ENCODE measurements around the gene GDAP1L1. TPM values are rescaled to one million over a fixed set of nuclear protein-coding genes. Genes with fewer than 3 reads are reported as not detected.

GDAP1L1 gene
- total RNA-seq, result under 1 TPM in 1 of 2 experiments, not detected in 1; 0.18 TPM

- POLR2A ChIA-PET, result no interaction called here
- Mint-ChIP-seq H3K4me1 (ENCODE audit: low read depth) (peaks cover 6% of the 10 kb centered on the region), H3K36me3 (ENCODE audit: low read depth) (no peaks in the 10 kb centered on the region), H3K27me3 (peaks cover 14% of the 10 kb centered on the region), H3K27ac (no peak within 1 kb of the TSS), H3K4me3 (no peak within 1 kb of the TSS), H3K9me3 (no peaks in the 10 kb centered on the region)
- CTCF ChIA-PET, result interaction anchor here (0.7 to 1.7 kb wide), 2 partner anchors 29 to 116 kb away, joined by 3 to 6 read pairs; no protein-coding TSS in a partner anchor
- no peak for TF ChIP-seq CTCF (IDR thresholded peaks at IDR 0.05)
- intact Hi-C loops (cut with micrococcal nuclease), result no loop called here
- ATAC-seq (no peak), DNase-seq (no peak)
Observed at GRCh38 chr20:44247131-44247571, at the start of gene GDAP1L1. Gene GDAP1L1 (plus strand): TSS chr20:44247308. CDS start chr20:44247335, 27 bp downstream.

- TF ChIP-seq CTCF (IDR thresholded peaks at IDR 0.05), result no peak
- Mint-ChIP-seq H3K4me3 (peak overlapping the region; percentile 16), H3K9me3 (no peaks in the 10 kb centered on the region), H3K27ac (peak overlapping the region; percentile 89), H3K27me3 (no peaks in the 10 kb centered on the region), H3K36me3 (ENCODE audit: low read depth) (peaks cover 43% of the 10 kb centered on the region), H3K4me1 (ENCODE audit: low read depth) (peaks cover 28% of the 10 kb centered on the region)
- intact Hi-C loops (cut with micrococcal nuclease), result no loop called here
- ChIA-PET CTCF (interaction anchor here (0.7 to 4.6 kb wide), 3 partner anchors 9 to 82 kb away, joined by 3 to 42 read pairs (median 6); no protein-coding TSS in a partner anchor), POLR2A (no interaction called here)
- peak; percentile 71 for DNase-seq
- peak; percentile 98 for ATAC-seq
Observed at GRCh38 chr20:44198872-44199271, 48.2 kb upstream of the GDAP1L1 start.

GRCh38 chr20:44199877-44200276, 47.2 kb upstream of the GDAP1L1 start:
- no peak for TF ChIP-seq CTCF (IDR thresholded peaks at IDR 0.05)
- H3K4me3 Mint-ChIP-seq, result no peak overlapping the region
- ATAC-seq, result no peak
- H3K4me1 Mint-ChIP-seq (ENCODE audit: low read depth), result peaks cover 34% of the 10 kb centered on the region
- DNase-seq, result no peak
- H3K36me3 Mint-ChIP-seq (ENCODE audit: low read depth), result peaks cover 47% of the 10 kb centered on the region
- peak overlapping the region; percentile 89 for H3K27ac Mint-ChIP-seq
- ChIA-PET POLR2A (no interaction called here), CTCF (interaction anchor here (0.9 to 2.1 kb wide), 2 partner anchors 10 to 18 kb away, joined by 3 to 6 read pairs; no protein-coding TSS in a partner anchor)
- no peaks in the 10 kb centered on the region for H3K9me3 Mint-ChIP-seq
- no peaks in the 10 kb centered on the region for H3K27me3 Mint-ChIP-seq
- intact Hi-C loops (cut with micrococcal nuclease), result no loop called here

GRCh38 chr20:44200371-44200770, 46.7 kb upstream of the GDAP1L1 start:
- ATAC-seq (no peak), DNase-seq (no peak)
- H3K36me3 Mint-ChIP-seq (ENCODE audit: low read depth), result peaks cover 49% of the 10 kb centered on the region
- no peaks in the 10 kb centered on the region for H3K27me3 Mint-ChIP-seq
- peaks cover 37% of the 10 kb centered on the region for H3K4me1 Mint-ChIP-seq (ENCODE audit: low read depth)
- CTCF ChIA-PET, result no interaction called here
- intact Hi-C loops (cut with micrococcal nuclease), result no loop called here
- POLR2A ChIA-PET, result no interaction called here
- TF ChIP-seq CTCF (IDR thresholded peaks at IDR 0.05), result no peak
- no peak overlapping the region for H3K4me3 Mint-ChIP-seq
- H3K9me3 Mint-ChIP-seq, result no peaks in the 10 kb centered on the region
- peak overlapping the region; percentile 89 for H3K27ac Mint-ChIP-seq

- Mint-ChIP-seq H3K27ac (peak overlapping the region; percentile 28), H3K4me3 (no peak overlapping the region), H3K36me3 (ENCODE audit: low read depth) (peaks cover 50% of the 10 kb centered on the region), H3K9me3 (no peaks in the 10 kb centered on the region), H3K4me1 (ENCODE audit: low read depth) (peaks cover 35% of the 10 kb centered on the region), H3K27me3 (no peaks in the 10 kb centered on the region)
- POLR2A ChIA-PET, result no interaction called here
- CTCF ChIA-PET, result no interaction called here
- TF ChIP-seq CTCF (IDR thresholded peaks at IDR 0.05), result no peak
- ATAC-seq, result no peak
- intact Hi-C loops (cut with micrococcal nuclease), result no loop called here
- no peak for DNase-seq
Observed at GRCh38 chr20:44200983-44201382, 46.1 kb upstream of the GDAP1L1 start.
